Lower lobe of right lung (tissue), 2 donors: ENCODE data around the gene AGAP9. TPM values are rescaled to one million over a fixed set of nuclear protein-coding genes. Genes with fewer than 3 reads are reported as not detected.
A peak's percentile ranks its signal among the peaks of the same experiment; 100 is the strongest.

Experiments used
- ATAC-seq, 2 donors: fragments of 200-7000 bp; cut with Tn5 transposase; one replicate each; pipeline ENCODE4 v1.9.1; 2020 to 2022; ENCODE audit warnings: mild to moderate bottlenecking in 2 of 2, moderate library complexity in 2 of 2
- DNase-seq: peaks from one replicate; pipeline ENCODE4 v3.0.0-alpha.2; 2020
- H3K27ac ChIP-seq: fragments of 200-600 bp; one replicate; pipeline ENCODE4 v1.8.0; 2022
- H3K27me3 ChIP-seq: fragments of 200-600 bp; one replicate; pipeline ENCODE4 v1.8.0; 2022; ENCODE audit warnings: low read depth
- H3K36me3 ChIP-seq: fragments of 200-600 bp; one replicate; pipeline ENCODE4 v1.8.0; 2022; ENCODE audit warnings: mild to moderate bottlenecking
- H3K4me1 ChIP-seq: fragments of 200-600 bp; one replicate; pipeline ENCODE4 v1.8.0; 2022
- H3K4me3 ChIP-seq: fragments of 200-600 bp; one replicate; pipeline ENCODE4 v1.8.0; 2022; ENCODE audit warnings: mild to moderate bottlenecking
- H3K9me3 ChIP-seq: fragments of 200-600 bp; one replicate; pipeline ENCODE4 v1.8.0; 2022
- CTCF ChIP-seq: fragments of 200-600 bp; IDR thresholded peaks from one replicate; pipeline ENCODE4 v1.8.0; 2022; ENCODE audit warnings: antibody characterized with exemption, mild to moderate bottlenecking
- intact Hi-C: fragments of 100-400 bp; cut with DNase I; formaldehyde crosslinking; loops from one replicate; pipeline ENCODE4 v1.11.0; 2022
- total RNA-seq: library from RNA; stranded (reverse); fragmentation: NEBNext Ultra II Directional; extraction: Animal tissue kit (Norgen Biotek cat#: 25700); gene quantifications from one replicate; pipeline ENCODE4 v1.2.1, GENCODE V29; 2021
- donor health status: DM: no; HTN: yes; CAD: no; lungs with severe emphysema.

AGAP9 gene
- total RNA-seq, 1 donor from 2014 or later, result 5.1 TPM

- peak; percentile 34 for DNase-seq
- ATAC-seq, result no peak
- Histone ChIP-seq H3K36me3 (no peaks in the 10 kb centered on the region), H3K27me3 (peaks cover 4% of the 10 kb centered on the region), H3K27ac (no peak overlapping the region), H3K9me3 (no peaks in the 10 kb centered on the region), H3K4me3 (no peak overlapping the region), H3K4me1 (no peaks in the 10 kb centered on the region)
- TF ChIP-seq CTCF, result no peak
- intact Hi-C loops, result no loop called here
These were observed 70.8 kb downstream of the AGAP9 start for GRCh38 chr10:47452495-47453140.

- no peak overlapping the region for H3K27ac ChIP-seq
These were observed 71.4 kb downstream of the AGAP9 start for GRCh38 chr10:47451998-47452494.

More at GRCh38 chr10:47451998-47452494, 71.4 kb downstream of the AGAP9 start:
- no peak for ATAC-seq
- Histone ChIP-seq H3K9me3 (no peaks in the 10 kb centered on the region), H3K4me3 (no peak overlapping the region), H3K27me3 (peaks cover 4% of the 10 kb centered on the region), H3K36me3 (no peaks in the 10 kb centered on the region), H3K4me1 (no peaks in the 10 kb centered on the region)
- peak; percentile 34 for DNase-seq
- intact Hi-C loops, result no loop called here
- TF ChIP-seq CTCF, result no peak

Other genes with a start within 250 kb of the AGAP9 start
- 14.5 TPM for gene GDF10, start 223.4 kb downstream of the AGAP9 start, total RNA-seq
- gene GDF2, start 201.2 kb downstream of the AGAP9 start, total RNA-seq, result not detected
- gene RBP3, start 175.3 kb downstream of the AGAP9 start, total RNA-seq, result not detected
- gene ZNF488, start 139.3 kb downstream of the AGAP9 start, total RNA-seq, result 0.38 TPM
- gene ANXA8, start 39.5 kb downstream of the AGAP9 start, total RNA-seq, result 15.0 TPM
- gene FAM25G, start 31.9 kb downstream of the AGAP9 start, total RNA-seq, result not detected
- 40.6 TPM for gene SYT15B, start 240.0 kb upstream of the AGAP9 start, total RNA-seq